Glutamatergic neuron (in vitro differentiated cells): ENCODE measurements around the gene ETF1. TPM values are rescaled to one million over a fixed set of nuclear protein-coding genes. Genes with fewer than 3 reads are reported as not detected.

Experiments used
- DNase-seq: peaks from one replicate; pipeline ENCODE4 v3.0.0; 2022
- H3K27ac Mint-ChIP-seq: one replicate; pipeline ENCODE4 v1.8.0; 2020; ENCODE audit warnings: mild to moderate bottlenecking, mixed read lengths, inconsistent platforms; ENCODE audit not compliant: unreplicated experiment
- H3K27me3 Mint-ChIP-seq: one replicate; pipeline ENCODE4 v1.8.0; 2020; ENCODE audit warnings: mild to moderate bottlenecking, moderate library complexity, mixed read lengths, inconsistent platforms; ENCODE audit not compliant: unreplicated experiment
- H3K36me3 Mint-ChIP-seq: one replicate; pipeline ENCODE4 v1.8.0; 2020; ENCODE audit warnings: mild to moderate bottlenecking, mixed read lengths, inconsistent platforms; ENCODE audit not compliant: unreplicated experiment
- H3K4me1 Mint-ChIP-seq: one replicate; pipeline ENCODE4 v1.8.0; 2020; ENCODE audit warnings: mild to moderate bottlenecking, low read depth, mixed read lengths, inconsistent platforms; ENCODE audit not compliant: unreplicated experiment
- H3K4me3 Mint-ChIP-seq: one replicate; pipeline ENCODE4 v1.8.0; 2020; ENCODE audit warnings: mild to moderate bottlenecking, mixed read lengths, inconsistent platforms; ENCODE audit not compliant: unreplicated experiment
- H3K9me3 Mint-ChIP-seq: one replicate; pipeline ENCODE4 v1.8.0; 2020; ENCODE audit warnings: mild to moderate bottlenecking, moderate library complexity, mixed read lengths, inconsistent platforms; ENCODE audit not compliant: unreplicated experiment
- total RNA-seq: library from RNA; stranded (reverse); fragmentation: NEBNext Ultra II Directional; extraction: Animal tissue kit (Norgen Biotek cat#: 25700); gene quantifications from one replicate; pipeline ENCODE4 v1.2.1, GENCODE V29; 2021; ENCODE audit not compliant: unreplicated experiment
- TF ChIP-seq, protein P1 (sequence below): fragments of 200-600 bp; sonication (generic); IDR thresholded peaks from one replicate; pipeline ENCODE4 v1.5.0; 2021; ENCODE audit not compliant: partially characterized antibody, unreplicated experiment

The ETF1 gene
- total RNA-seq, 1 donor from 2014 or later: 70.4 TPM

- Mint-ChIP-seq H3K9me3 (peaks cover 8% of the 10 kb centered on the region), H3K36me3 (no peaks in the 10 kb centered on the region), H3K27ac (no peak overlapping the region), H3K4me1 (peaks cover 13% of the 10 kb centered on the region), H3K27me3 (no peaks in the 10 kb centered on the region), H3K4me3 (no peak overlapping the region)
- TF ChIP-seq, protein P1, sequence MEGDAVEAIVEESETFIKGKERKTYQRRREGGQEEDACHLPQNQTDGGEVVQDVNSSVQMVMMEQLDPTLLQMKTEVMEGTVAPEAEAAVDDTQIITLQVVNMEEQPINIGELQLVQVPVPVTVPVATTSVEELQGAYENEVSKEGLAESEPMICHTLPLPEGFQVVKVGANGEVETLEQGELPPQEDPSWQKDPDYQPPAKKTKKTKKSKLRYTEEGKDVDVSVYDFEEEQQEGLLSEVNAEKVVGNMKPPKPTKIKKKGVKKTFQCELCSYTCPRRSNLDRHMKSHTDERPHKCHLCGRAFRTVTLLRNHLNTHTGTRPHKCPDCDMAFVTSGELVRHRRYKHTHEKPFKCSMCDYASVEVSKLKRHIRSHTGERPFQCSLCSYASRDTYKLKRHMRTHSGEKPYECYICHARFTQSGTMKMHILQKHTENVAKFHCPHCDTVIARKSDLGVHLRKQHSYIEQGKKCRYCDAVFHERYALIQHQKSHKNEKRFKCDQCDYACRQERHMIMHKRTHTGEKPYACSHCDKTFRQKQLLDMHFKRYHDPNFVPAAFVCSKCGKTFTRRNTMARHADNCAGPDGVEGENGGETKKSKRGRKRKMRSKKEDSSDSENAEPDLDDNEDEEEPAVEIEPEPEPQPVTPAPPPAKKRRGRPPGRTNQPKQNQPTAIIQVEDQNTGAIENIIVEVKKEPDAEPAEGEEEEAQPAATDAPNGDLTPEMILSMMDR: no peak
- DNase-seq: no peak
Observed at GRCh38 chr5:138458384-138458783, 84.7 kb downstream of the ETF1 start.

- no peaks in the 10 kb centered on the region for H3K27me3 Mint-ChIP-seq
Observed at GRCh38 chr5:138457531-138458275, 85.3 kb downstream of the ETF1 start.

More at GRCh38 chr5:138457531-138458275, 85.3 kb downstream of the ETF1 start:
- H3K4me1 Mint-ChIP-seq: peaks cover 13% of the 10 kb centered on the region
- DNase-seq: no peak
- no peak overlapping the region for H3K4me3 Mint-ChIP-seq
- TF ChIP-seq, protein P1: no peak
- H3K36me3 Mint-ChIP-seq: no peaks in the 10 kb centered on the region
- H3K9me3 Mint-ChIP-seq: peaks cover 8% of the 10 kb centered on the region
- no peak overlapping the region for H3K27ac Mint-ChIP-seq

Other genes with a start within 250 kb of the ETF1 start
- gene CDC25C, start 211.4 kb downstream of the ETF1 start, total RNA-seq: 3.2 TPM
- gene FAM53C, start 205.0 kb downstream of the ETF1 start, total RNA-seq: 69.9 TPM
- gene KDM3B, start 190.6 kb downstream of the ETF1 start, total RNA-seq: 98.5 TPM
- gene REEP2, start 104.2 kb downstream of the ETF1 start, total RNA-seq: 232 TPM
- 1.3 TPM for gene EGR1, start 77.8 kb downstream of the ETF1 start, total RNA-seq
- gene HSPA9, start 32.2 kb upstream of the ETF1 start, total RNA-seq: 184 TPM
- gene CTNNA1, start 210.2 kb upstream of the ETF1 start, total RNA-seq: 598 TPM